Neural progenitor cell (in vitro differentiated cells): ENCODE measurements around the gene NUDC. TPM values are rescaled to one million over a fixed set of nuclear protein-coding genes. Genes with fewer than 3 reads are reported as not detected.

Experiments
- DNase-seq: peaks from one replicate; pipeline ENCODE4 v3.0.0-alpha.2; 2016; ENCODE audit warnings: low spot score
- H2AFZ ChIP-seq: fragments of 200-600 bp; sonication (generic); replicated peaks from 2 replicates; pipeline ENCODE4 v1.6.1; 2016; ENCODE audit warnings: antibody characterized with exemption
- H3F3A ChIP-seq: fragments of 200-600 bp; sonication (generic); 2 replicates; pipeline ENCODE4 v1.6.1; 2016; ENCODE audit warnings: antibody characterized with exemption, low read depth
- H3K27ac ChIP-seq: fragments of 200-600 bp; sonication (generic); 2 replicates; pipeline ENCODE4 v1.5.1; 2016; ENCODE audit warnings: mild to moderate bottlenecking
- H3K27me3 ChIP-seq: fragments of 200-600 bp; sonication (generic); 2 replicates; pipeline ENCODE4 v1.6.1; 2016; ENCODE audit warnings: mild to moderate bottlenecking, moderate library complexity
- H3K36me3 ChIP-seq: fragments of 200-600 bp; sonication (generic); 2 replicates; pipeline ENCODE4 v1.5.1; 2016
- H3K4me1 ChIP-seq: fragments of 200-600 bp; sonication (generic); 2 replicates; pipeline ENCODE4 v1.6.1; 2016; ENCODE audit warnings: mixed run types
- H3K4me2 ChIP-seq: fragments of 200-600 bp; sonication (generic); 2 replicates; pipeline ENCODE4 v1.6.1; 2016
- H3K4me3 ChIP-seq: fragments of 200-600 bp; sonication (generic); 2 replicates; pipeline ENCODE4 v1.5.1; 2016
- H3K79me2 ChIP-seq: fragments of 200-600 bp; sonication (generic); 2 replicates; pipeline ENCODE4 v1.6.1; 2016; ENCODE audit warnings: low read depth
- H3K9ac ChIP-seq: fragments of 200-600 bp; sonication (generic); 2 replicates; pipeline ENCODE4 v1.6.1; 2016
- H3K9me3 ChIP-seq: fragments of 200-600 bp; sonication (generic); 2 replicates; pipeline ENCODE4 v1.5.1; 2016; ENCODE audit warnings: low read depth
- H4K20me1 ChIP-seq: fragments of 200-600 bp; sonication (generic); 2 replicates; pipeline ENCODE4 v1.6.1; 2016; ENCODE audit warnings: low read depth
- H3K27ac Mint-ChIP-seq: 3 replicates; pipeline ENCODE4 v1.8.0; 2021; ENCODE audit warnings: mixed read lengths
- H3K27me3 Mint-ChIP-seq: 2 replicates; pipeline ENCODE4 v1.8.0; 2022; ENCODE audit warnings: low read depth, mild to moderate bottlenecking, inconsistent platforms, moderate library complexity, mixed read lengths; ENCODE audit not compliant: insufficient read depth
- H3K36me3 Mint-ChIP-seq: 3 replicates; pipeline ENCODE4 v1.8.0; 2021; ENCODE audit warnings: mixed read lengths
- H3K4me1 Mint-ChIP-seq: 3 replicates; pipeline ENCODE4 v1.8.0; 2021; ENCODE audit warnings: mixed read lengths
- H3K4me3 Mint-ChIP-seq: 3 replicates; pipeline ENCODE4 v1.8.0; 2021; ENCODE audit warnings: mild to moderate bottlenecking, moderate library complexity, mixed read lengths
- H3K9me3 Mint-ChIP-seq: 3 replicates; pipeline ENCODE4 v1.8.0; 2020; ENCODE audit warnings: mixed read lengths
- EZH2 ChIP-seq: fragments of 200-600 bp; sonication (generic); IDR thresholded peaks from 2 replicates; pipeline ENCODE4 v1.6.1; 2017; ENCODE audit warnings: antibody characterized with exemption, mild to moderate bottlenecking, moderate library complexity
- EZH2phosphoT487 ChIP-seq: fragments of 200-600 bp; sonication (generic); IDR thresholded peaks from 2 replicates; pipeline ENCODE4 v1.6.1; 2017; ENCODE audit warnings: antibody characterized with exemption
- total RNA-seq: library from RNA; depleted of rRNA; stranded (reverse); fragments of >200 nt; gene quantifications from 2 replicates; pipeline ENCODE4 v1.2.3, GENCODE V29; 2015; ENCODE audit warnings: low replicate concordance
- TF ChIP-seq, protein P1 (sequence below): fragments of 200-600 bp; sonication (generic); IDR thresholded peaks from 2 replicates; pipeline ENCODE4 v1.5.1; 2017; ENCODE audit warnings: antibody characterized with exemption, mild to moderate bottlenecking

Gene NUDC
- total RNA-seq, 1 donor from 2014 or later, result 28.6 TPM

DNA sequence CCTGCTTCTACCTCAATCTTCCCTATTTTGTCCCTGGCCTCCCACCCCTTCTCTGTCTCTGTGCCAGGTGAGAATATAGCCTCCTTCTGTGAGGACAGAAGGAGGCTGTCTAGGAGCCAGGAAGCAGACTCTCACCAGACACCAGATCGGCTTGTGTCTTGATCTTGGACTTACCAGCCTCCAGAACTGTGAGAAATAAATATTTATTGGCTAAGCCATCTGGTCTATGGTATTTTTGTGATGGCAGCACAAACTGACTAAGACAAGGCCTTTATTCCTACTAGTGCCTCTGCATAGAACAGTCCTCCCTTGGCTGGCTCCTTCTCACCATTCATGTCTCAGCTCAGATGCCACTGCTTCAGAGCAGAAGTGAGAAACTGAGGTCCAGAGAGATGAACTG is 33.3 kb upstream of the NUDC start:
- Histone ChIP-seq H3K4me1 (peaks cover 8% of the 10 kb centered on the region), H3K4me3 (no peak overlapping the region), H3K9ac (no peak overlapping the region), H3F3A (peaks cover 27% of the 10 kb centered on the region), H2AFZ (no peak overlapping the region), H3K36me3 (no peaks in the 10 kb centered on the region), H3K79me2 (peaks cover 19% of the 10 kb centered on the region), H3K9me3 (no peaks in the 10 kb centered on the region), H3K27me3 (no peaks in the 10 kb centered on the region), H4K20me1 (no peaks in the 10 kb centered on the region), H3K27ac (no peak overlapping the region), H3K4me2 (no peak overlapping the region)
- Mint-ChIP-seq H3K4me3 (peak overlapping the region; percentile 96), H3K36me3 (peaks cover 25% of the 10 kb centered on the region), H3K27me3 (peaks cover 2% of the 10 kb centered on the region), H3K4me1 (peaks cover 20% of the 10 kb centered on the region), H3K9me3 (no peaks in the 10 kb centered on the region), H3K27ac (no peak overlapping the region)
- DNase-seq, result no peak
- TF ChIP-seq, protein P1, sequence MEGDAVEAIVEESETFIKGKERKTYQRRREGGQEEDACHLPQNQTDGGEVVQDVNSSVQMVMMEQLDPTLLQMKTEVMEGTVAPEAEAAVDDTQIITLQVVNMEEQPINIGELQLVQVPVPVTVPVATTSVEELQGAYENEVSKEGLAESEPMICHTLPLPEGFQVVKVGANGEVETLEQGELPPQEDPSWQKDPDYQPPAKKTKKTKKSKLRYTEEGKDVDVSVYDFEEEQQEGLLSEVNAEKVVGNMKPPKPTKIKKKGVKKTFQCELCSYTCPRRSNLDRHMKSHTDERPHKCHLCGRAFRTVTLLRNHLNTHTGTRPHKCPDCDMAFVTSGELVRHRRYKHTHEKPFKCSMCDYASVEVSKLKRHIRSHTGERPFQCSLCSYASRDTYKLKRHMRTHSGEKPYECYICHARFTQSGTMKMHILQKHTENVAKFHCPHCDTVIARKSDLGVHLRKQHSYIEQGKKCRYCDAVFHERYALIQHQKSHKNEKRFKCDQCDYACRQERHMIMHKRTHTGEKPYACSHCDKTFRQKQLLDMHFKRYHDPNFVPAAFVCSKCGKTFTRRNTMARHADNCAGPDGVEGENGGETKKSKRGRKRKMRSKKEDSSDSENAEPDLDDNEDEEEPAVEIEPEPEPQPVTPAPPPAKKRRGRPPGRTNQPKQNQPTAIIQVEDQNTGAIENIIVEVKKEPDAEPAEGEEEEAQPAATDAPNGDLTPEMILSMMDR, result no peak
- TF ChIP-seq EZH2phosphoT487 (no peak), EZH2 (no peak)

DNA sequence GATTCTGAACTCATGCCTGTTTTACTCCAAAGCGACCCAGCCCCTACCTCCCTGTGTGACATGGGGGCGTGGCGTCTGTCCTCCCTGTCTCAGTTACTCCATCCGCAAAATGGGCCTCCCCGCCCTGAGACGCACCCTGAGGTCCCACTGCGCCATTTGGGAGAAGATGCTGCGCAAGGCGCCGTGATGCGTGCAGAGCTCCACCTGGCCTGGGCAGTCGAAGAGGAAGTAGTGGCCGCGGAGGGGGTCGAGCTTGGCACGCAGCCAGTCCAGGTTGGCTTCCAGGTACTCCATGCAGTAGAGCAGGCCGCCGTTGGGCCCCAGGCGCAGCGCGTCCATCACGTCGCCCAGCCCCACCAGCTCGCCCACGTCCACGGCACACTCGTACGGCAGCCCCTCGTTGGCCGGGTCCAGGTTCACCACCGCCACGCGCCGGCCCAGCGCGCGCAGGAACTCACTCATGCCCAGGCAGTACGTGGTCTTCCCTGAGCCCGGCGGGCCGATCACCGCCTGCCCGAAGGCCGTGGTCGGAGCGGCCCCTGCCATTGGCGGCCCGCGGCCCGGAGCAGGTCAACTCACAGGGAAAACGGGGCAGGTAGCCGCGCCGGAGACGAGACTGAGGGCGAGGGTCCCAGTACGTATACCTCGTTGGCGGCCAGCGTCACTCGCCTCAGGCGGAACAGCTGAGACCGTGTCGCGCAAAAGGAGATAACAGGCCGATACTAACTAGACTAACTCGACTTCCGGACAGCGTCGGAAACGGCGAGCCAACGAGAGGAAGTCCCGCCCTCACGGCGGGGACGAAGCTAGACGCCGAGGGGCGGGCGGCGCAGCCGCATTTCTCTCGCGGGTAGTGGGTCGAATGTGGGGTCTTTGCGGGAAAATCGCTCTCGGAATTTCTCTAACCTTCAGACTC is 31.7 kb upstream of the NUDC start, which contains the start of gene GPN2:
Gene GPN2, minus strand, starts transcription at position 733 of the 916 bp plus-strand sequence. Its CDS starts 187 bp downstream, at position 546.
- TF ChIP-seq, protein P1, result no peak
- TF ChIP-seq EZH2phosphoT487, result no peak
- TF ChIP-seq EZH2, result no peak
- H3K4me2 ChIP-seq, result peak within 1 kb of the TSS; percentile 93
- Mint-ChIP-seq H3K4me3 (peak within 1 kb of the TSS; percentile 96), H3K27me3 (peaks cover 2% of the 10 kb centered on the region), H3K4me1 (peaks cover 20% of the 10 kb centered on the region), H3K9me3 (no peaks in the 10 kb centered on the region), H3K36me3 (peaks cover 26% of the 10 kb centered on the region), H3K27ac (peak within 1 kb of the TSS; percentile 95)
- H2AFZ ChIP-seq, result peak within 1 kb of the TSS; percentile 90
- H3K27ac ChIP-seq, result no peak within 1 kb of the TSS
- H3K4me3 ChIP-seq, result peak within 1 kb of the TSS; percentile 81
- peaks cover 27% of the 10 kb centered on the region for H3F3A ChIP-seq
- peak within 1 kb of the TSS; percentile 83 for H3K9ac ChIP-seq
- H4K20me1 ChIP-seq, result no peaks in the 10 kb centered on the region
- DNase-seq, result peak; percentile 83
- no peaks in the 10 kb centered on the region for H3K9me3 ChIP-seq
- peaks cover 19% of the 10 kb centered on the region for H3K79me2 ChIP-seq
- no peaks in the 10 kb centered on the region for H3K27me3 ChIP-seq
- peaks cover 8% of the 10 kb centered on the region for H3K4me1 ChIP-seq
- no peaks in the 10 kb centered on the region for H3K36me3 ChIP-seq

DNA sequence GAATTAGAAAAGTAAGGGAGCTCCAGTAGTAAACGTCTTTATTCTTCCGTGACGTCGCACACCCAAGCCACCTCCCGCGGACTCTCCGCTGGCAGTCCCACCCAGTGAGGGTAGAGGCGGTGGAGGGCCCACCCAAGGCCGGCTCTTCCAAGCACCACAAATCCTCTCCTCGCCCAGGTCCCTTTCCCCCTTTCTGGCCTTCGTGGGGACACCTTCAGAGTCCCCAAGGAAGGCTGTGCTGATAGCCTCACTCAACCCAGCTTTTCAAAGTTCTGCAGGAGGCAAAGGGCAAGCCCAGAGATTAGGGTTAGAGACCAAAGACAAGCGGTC is 31.1 kb upstream of the NUDC start:
- peaks cover 19% of the 10 kb centered on the region for H3K79me2 ChIP-seq
- peaks cover 8% of the 10 kb centered on the region for H3K4me1 ChIP-seq
- peak overlapping the region; percentile 90 for H2AFZ ChIP-seq
- no peaks in the 10 kb centered on the region for H3K36me3 ChIP-seq
- no peak overlapping the region for H3K27ac ChIP-seq
- no peak for DNase-seq
- no peaks in the 10 kb centered on the region for H3K9me3 ChIP-seq
- Mint-ChIP-seq H3K4me3 (peak overlapping the region; percentile 96), H3K9me3 (no peaks in the 10 kb centered on the region), H3K27me3 (peaks cover 2% of the 10 kb centered on the region), H3K4me1 (peaks cover 20% of the 10 kb centered on the region), H3K27ac (peak overlapping the region; percentile 63), H3K36me3 (peaks cover 22% of the 10 kb centered on the region)
- H3K27me3 ChIP-seq, result no peaks in the 10 kb centered on the region
- H3K9ac ChIP-seq, result peak overlapping the region; percentile 83
- H3F3A ChIP-seq, result peaks cover 27% of the 10 kb centered on the region
- no peak for TF ChIP-seq EZH2
- TF ChIP-seq EZH2phosphoT487, result no peak
- TF ChIP-seq, protein P1, result no peak
- H3K4me3 ChIP-seq, result peak overlapping the region; percentile 81
- peak overlapping the region; percentile 93 for H3K4me2 ChIP-seq
- no peaks in the 10 kb centered on the region for H4K20me1 ChIP-seq
